ENCODE data around the gene RAP1GAP. TPM values are rescaled to one million over a fixed set of nuclear protein-coding genes. Genes with fewer than 3 reads are reported as not detected.

RAP1GAP gene
- total RNA-seq, 1 experiment from 2014 or later = 7.2 TPM

- no peak for TF ChIP-seq CTCF (IDR thresholded peaks at IDR 0.05; ENCODE audit: insufficient read depth in 1 of 2, low read depth in 1 of 2, low read length in 1 of 2, severe bottlenecking in 1 of 2, unreplicated experiment in 1 of 2)
- BruUV-seq (replicated peaks) = no TSS peak
- Mint-ChIP-seq H3K36me3 (ENCODE audit: insufficient read depth, unreplicated experiment) (no peaks in the 10 kb centered on the region), H3K4me3 (ENCODE audit: unreplicated experiment) (no peak overlapping the region), H3K27me3 (ENCODE audit: insufficient read depth, unreplicated experiment) (no peaks in the 10 kb centered on the region), H3K9me3 (ENCODE audit: unreplicated experiment) (no peaks in the 10 kb centered on the region), H3K27ac (ENCODE audit: unreplicated experiment) (no peak overlapping the region), H3K4me1 (ENCODE audit: low read depth, unreplicated experiment) (peaks cover 15% of the 10 kb centered on the region)
- ChIA-PET POLR2A (no interaction called here), CTCF (no interaction called here)
- H3K36me3 ChIP-seq (ENCODE audit: control insufficient read depth, insufficient read depth, low read length) = no peaks in the 10 kb centered on the region
- intact Hi-C loops (cut with micrococcal nuclease; ENCODE audit: unreplicated experiment) = no loop called here
- H3K4me3 ChIP-seq (ENCODE audit: low read depth, low read length) = no peak overlapping the region
- H3K27me3 ChIP-seq (replicated peaks; ENCODE audit: control insufficient read depth, insufficient read depth, low read length) = no peaks in the 10 kb centered on the region
- peaks cover 19% of the 10 kb centered on the region for H3K4me1 ChIP-seq
- DNase-seq = no peak
- H3K9me3 ChIP-seq = no peaks in the 10 kb centered on the region
Measured at GRCh38 chr1:21634806-21635535, 34.2 kb downstream of the RAP1GAP start.

GRCh38 chr1:21633992-21634805 lies 35.0 kb downstream of the RAP1GAP start:
- no peak for TF ChIP-seq CTCF (IDR thresholded peaks at IDR 0.05; ENCODE audit: insufficient read depth in 1 of 2, low read depth in 1 of 2, low read length in 1 of 2, severe bottlenecking in 1 of 2, unreplicated experiment in 1 of 2)
- DNase-seq = no peak
- Mint-ChIP-seq H3K4me3 (ENCODE audit: unreplicated experiment) (no peak overlapping the region), H3K36me3 (ENCODE audit: insufficient read depth, unreplicated experiment) (no peaks in the 10 kb centered on the region), H3K4me1 (ENCODE audit: low read depth, unreplicated experiment) (peaks cover 13% of the 10 kb centered on the region), H3K9me3 (ENCODE audit: unreplicated experiment) (no peaks in the 10 kb centered on the region), H3K27ac (ENCODE audit: unreplicated experiment) (no peak overlapping the region), H3K27me3 (ENCODE audit: insufficient read depth, unreplicated experiment) (no peaks in the 10 kb centered on the region)
- H3K36me3 ChIP-seq (ENCODE audit: control insufficient read depth, insufficient read depth, low read length) = no peaks in the 10 kb centered on the region
- POLR2A ChIA-PET = no interaction called here
- CTCF ChIA-PET = no interaction called here
- H3K27me3 ChIP-seq (replicated peaks; ENCODE audit: control insufficient read depth, insufficient read depth, low read length) = no peaks in the 10 kb centered on the region
- H3K4me3 ChIP-seq (ENCODE audit: low read depth, low read length) = no peak overlapping the region
- no TSS peak for BruUV-seq (replicated peaks)
- H3K9me3 ChIP-seq = no peaks in the 10 kb centered on the region
- H3K4me1 ChIP-seq = peaks cover 19% of the 10 kb centered on the region
- intact Hi-C loops (cut with micrococcal nuclease; ENCODE audit: unreplicated experiment) = no loop called here

GRCh38 chr1:21633141-21633755 lies 35.9 kb downstream of the RAP1GAP start:
- no peaks in the 10 kb centered on the region for H3K36me3 Mint-ChIP-seq (ENCODE audit: insufficient read depth, unreplicated experiment)
- Histone ChIP-seq H3K4me3 (ENCODE audit: low read depth, low read length) (no peak overlapping the region), H3K36me3 (ENCODE audit: control insufficient read depth, insufficient read depth, low read length) (no peaks in the 10 kb centered on the region), H3K27me3 (replicated peaks; ENCODE audit: control insufficient read depth, insufficient read depth, low read length) (no peaks in the 10 kb centered on the region), H3K4me1 (peaks cover 19% of the 10 kb centered on the region), H3K9me3 (no peaks in the 10 kb centered on the region)
- TF ChIP-seq CTCF (IDR thresholded peaks at IDR 0.05; ENCODE audit: insufficient read depth in 1 of 2, low read depth in 1 of 2, low read length in 1 of 2, severe bottlenecking in 1 of 2, unreplicated experiment in 1 of 2) = no peak
- no peaks in the 10 kb centered on the region for H3K27me3 Mint-ChIP-seq (ENCODE audit: insufficient read depth, unreplicated experiment)
- intact Hi-C loops (cut with micrococcal nuclease; ENCODE audit: unreplicated experiment) = no loop called here
- no TSS peak for BruUV-seq (replicated peaks)
- no peak overlapping the region for H3K27ac Mint-ChIP-seq (ENCODE audit: unreplicated experiment)
- no peaks in the 10 kb centered on the region for H3K9me3 Mint-ChIP-seq (ENCODE audit: unreplicated experiment)
- ChIA-PET POLR2A (no interaction called here), CTCF (no interaction called here)
- no peak for DNase-seq
- peaks cover 13% of the 10 kb centered on the region for H3K4me1 Mint-ChIP-seq (ENCODE audit: low read depth, unreplicated experiment)
- no peak overlapping the region for H3K4me3 Mint-ChIP-seq (ENCODE audit: unreplicated experiment)
